HepG2 (cell line): ENCODE data around the gene HOXA7. TPM values are rescaled to one million over a fixed set of nuclear protein-coding genes. Genes with fewer than 3 reads are reported as not detected.
A peak's percentile ranks its signal among the peaks of the same experiment; 100 is the strongest.

ENCODE experiments used
- ETV5 ChIP-seq: IDR thresholded peaks from 2 replicates; pipeline ENCODE4 v1.6.1; 2018; ENCODE audit warnings: missing biosample characterization, missing genetic modification reagents, inconsistent platforms, borderline replicate concordance
- FOSL2 ChIP-seq: sonication (generic); formaldehyde crosslinking; IDR thresholded peaks from 2 replicates; pipeline ENCODE4 v1.4.0; 2020; ENCODE audit warnings: missing genetic modification reagents
- KDM1A ChIP-seq: IDR thresholded peaks from 2 replicates; pipeline ENCODE4 v1.6.1; 2016; ENCODE audit warnings: missing compliant biosample characterization
- NCOA5 ChIP-seq: sonication (generic); formaldehyde crosslinking; IDR thresholded peaks from 2 replicates; pipeline ENCODE4 v1.4.0; 2020; ENCODE audit warnings: missing genetic modification reagents
- NFIB ChIP-seq: sonication (generic); formaldehyde crosslinking; IDR thresholded peaks from 2 replicates; pipeline ENCODE4 v1.9.0; 2021; ENCODE audit warnings: missing genetic modification reagents, mild to moderate bottlenecking, borderline replicate concordance
- RBM39 ChIP-seq: fragments of 200-400 bp; formaldehyde crosslinking; IDR thresholded peaks from one replicate; pipeline ENCODE4 v1.6.1; 2018; ENCODE audit warnings: antibody characterized with exemption, mild to moderate bottlenecking, low read depth, low read length; ENCODE audit not compliant: poor library complexity, severe bottlenecking
- REST ChIP-seq, 2 experiments: IDR thresholded peaks; 2 replicates each; pipeline ENCODE4 v1.6.1; 2011 to 2012; ENCODE audit warnings: low read length in 2 of 2, borderline replicate concordance in 1 of 2, low read depth in 1 of 2, mild to moderate bottlenecking in 1 of 2, moderate library complexity in 1 of 2
- RFX3 ChIP-seq: IDR thresholded peaks from 2 replicates; pipeline ENCODE4 v1.6.1; 2016; ENCODE audit warnings: missing biosample characterization, missing genetic modification reagents
- SNAI1 ChIP-seq: sonication (generic); formaldehyde crosslinking; IDR thresholded peaks from 2 replicates; pipeline ENCODE4 v1.5.0; 2020; ENCODE audit warnings: mild to moderate bottlenecking, missing genetic modification reagents, borderline replicate concordance
- SRSF4 ChIP-seq: fragments of 200-400 bp; formaldehyde crosslinking; IDR thresholded peaks from one replicate; pipeline ENCODE4 v1.6.1; 2018; ENCODE audit warnings: mild to moderate bottlenecking, low read depth, low read length, moderate library complexity; ENCODE audit not compliant: poor library complexity, severe bottlenecking
- ZBTB26 ChIP-seq: IDR thresholded peaks from 2 replicates; pipeline ENCODE4 v1.6.1; 2016; ENCODE audit warnings: missing compliant biosample characterization, missing genetic modification reagents, borderline replicate concordance
- ZBTB8A ChIP-seq: sonication (generic); formaldehyde crosslinking; IDR thresholded peaks from 2 replicates; pipeline ENCODE4 v1.4.0; 2020; ENCODE audit warnings: mild to moderate bottlenecking, low read depth, missing genetic modification reagents, borderline replicate concordance
- ZNF367 ChIP-seq: sonication (generic); formaldehyde crosslinking; IDR thresholded peaks from 2 replicates; pipeline ENCODE4 v1.4.0; 2020; ENCODE audit warnings: missing genetic modification reagents, borderline replicate concordance
- ZNF558 ChIP-seq: sonication (generic); formaldehyde crosslinking; IDR thresholded peaks from 2 replicates; pipeline ENCODE4 v1.9.0; 2022; ENCODE audit warnings: mild to moderate bottlenecking, missing genetic modification reagents, borderline replicate concordance
- ZNF768 ChIP-seq: sonication (generic); formaldehyde crosslinking; IDR thresholded peaks from 2 replicates; pipeline ENCODE4 v1.4.0; 2020; ENCODE audit warnings: missing genetic modification reagents
- polyA plus RNA-seq, 8 experiments: library from polyadenylated mRNA; depleted of rRNA in 3 of 8; stranded (reverse) in 7 of 8; unstranded in 1 of 8; fragments of >200 nt; fragmentation: Illumina TruSeq in 4 of 8; extraction: Trizol in 4 of 8; gene quantifications; 2 replicates each; pipeline versions ENCODE4 v1.2.1 to v1.2.3, GENCODE V29; 2011 to 2016; ENCODE audit warnings: low read depth in 4 of 8, missing spikeins in 1 of 8, mixed read lengths in 1 of 8; ENCODE audit not compliant: insufficient read depth in 1 of 8
- total RNA-seq, 5 experiments: library from RNA; depleted of rRNA; stranded (reverse); fragments of >200 nt; fragmentation: Illumina TruSeq; extraction: Trizol; gene quantifications; 2 replicates each; pipeline ENCODE4 v1.2.3, GENCODE V29; 2016; ENCODE audit warnings: low read depth in 1 of 5

HOXA7 gene
- total and polyA plus RNA-seq, 2 of the 13 experiments (the other 11 are each of a cell fraction or from before 2014, with no cell fraction given) = 0.05 TPM; not detected in 1

GRCh38 chr7:27150568-27151340 is 5.7 kb downstream of the HOXA7 start (continued):
- TF ChIP-seq RFX3 (no peak), NFIB (CRISPR knock-in tag) (no peak), SRSF4 (no peak), ZNF558 (CRISPR knock-in tag) (no peak), ETV5 (no peak; the same call in 1 of the 2 replicates), FOSL2 (CRISPR knock-in tag) (no peak), NCOA5 (no peak), SNAI1 (CRISPR knock-in tag) (no peak), KDM1A (CRISPR knock-in tag) (no peak), ZNF367 (CRISPR knock-in tag) (no peak), ZBTB26 (CRISPR knock-in tag) (0 out of 2 replicates have a peak, but pooled peaks have one; percentile 7), RBM39 (peak; percentile 48), ZNF768 (CRISPR knock-in tag) (peak; percentile 23; the same call in 1 of the 2 replicates), REST (IDR thresholded peaks at IDR 0.05; ENCODE audit: borderline replicate concordance in 1 of 2, low read depth in 1 of 2, low read length in 2 of 2) (peak; percentile 1 to 77), ZBTB8A (CRISPR knock-in tag) (no peak)
